H1 (cell line): ENCODE measurements around the gene YLPM1.

Source experiments
- E2F6 ChIP-seq: IDR thresholded peaks from 2 replicates; pipeline ENCODE4 v1.6.1; 2012; ENCODE audit warnings: inconsistent platforms
- EP300 ChIP-seq, 2 experiments: IDR thresholded peaks; 1 replicate in 1 of 2; 2 replicates in 1 of 2; pipeline ENCODE4 v1.6.1; 2011 to 2012; ENCODE audit warnings: low read depth in 2 of 2, low read length in 2 of 2, mild to moderate bottlenecking in 2 of 2, borderline replicate concordance in 1 of 2, inconsistent platforms in 1 of 2, moderate library complexity in 1 of 2
- KDM1A ChIP-seq: fragments of 200-600, 300-600 bp; sonication (generic); IDR thresholded peaks from 2 replicates; pipeline ENCODE4 v1.7.1; 2016; ENCODE audit warnings: mild to moderate bottlenecking, low read length, borderline replicate concordance
- POLR2A ChIP-seq, 2 experiments: IDR thresholded peaks; 1 replicate in 1 of 2; 2 replicates in 1 of 2; pipeline ENCODE4 v1.6.1; 2011; ENCODE audit warnings: low read depth in 2 of 2, low read length in 2 of 2, mild to moderate bottlenecking in 2 of 2; ENCODE audit errors: control extremely low read depth in 1 of 2
- POLR2AphosphoS5 ChIP-seq: IDR thresholded peaks from 2 replicates; pipeline ENCODE4 v1.6.1; 2011; ENCODE audit warnings: low read depth, low read length
- RFX5 ChIP-seq: IDR thresholded peaks from 2 replicates; pipeline ENCODE4 v1.6.1; 2011; ENCODE audit warnings: low read depth, low read length, improper control_type of control experiment, borderline replicate concordance
- ZNF274 ChIP-seq: IDR thresholded peaks from 2 replicates; pipeline ENCODE4 v1.7.0; 2012; ENCODE audit warnings: low read length, borderline replicate concordance; ENCODE audit errors: extremely low read depth
- TF ChIP-seq, protein P1 (sequence below), 3 experiments: IDR thresholded peaks; 1 replicate in 2 of 3; 2 replicates in 1 of 3; pipeline versions ENCODE4 v1.5.1 to v1.6.1; 2011; ENCODE audit warnings: low read length in 3 of 3, mild to moderate bottlenecking in 3 of 3, inconsistent platforms in 2 of 3, low read depth in 1 of 3, moderate library complexity in 1 of 3; ENCODE audit not compliant: insufficient read depth in 1 of 3; ENCODE audit errors: control extremely low read depth in 1 of 3

- TF ChIP-seq EP300 (IDR thresholded peaks at IDR 0.05; ENCODE audit: borderline replicate concordance in 1 of 2, low read depth in 2 of 2, low read length in 2 of 2) = no peak
- TF ChIP-seq POLR2A (IDR thresholded peaks at IDR 0.05; ENCODE audit: control extremely low read depth in 1 of 2, low read depth in 2 of 2, low read length in 2 of 2) = no peak
- TF ChIP-seq E2F6 = no peak
- TF ChIP-seq ZNF274 = no peak
- TF ChIP-seq KDM1A = no peak
- no peak for TF ChIP-seq RFX5
- TF ChIP-seq, protein P1, sequence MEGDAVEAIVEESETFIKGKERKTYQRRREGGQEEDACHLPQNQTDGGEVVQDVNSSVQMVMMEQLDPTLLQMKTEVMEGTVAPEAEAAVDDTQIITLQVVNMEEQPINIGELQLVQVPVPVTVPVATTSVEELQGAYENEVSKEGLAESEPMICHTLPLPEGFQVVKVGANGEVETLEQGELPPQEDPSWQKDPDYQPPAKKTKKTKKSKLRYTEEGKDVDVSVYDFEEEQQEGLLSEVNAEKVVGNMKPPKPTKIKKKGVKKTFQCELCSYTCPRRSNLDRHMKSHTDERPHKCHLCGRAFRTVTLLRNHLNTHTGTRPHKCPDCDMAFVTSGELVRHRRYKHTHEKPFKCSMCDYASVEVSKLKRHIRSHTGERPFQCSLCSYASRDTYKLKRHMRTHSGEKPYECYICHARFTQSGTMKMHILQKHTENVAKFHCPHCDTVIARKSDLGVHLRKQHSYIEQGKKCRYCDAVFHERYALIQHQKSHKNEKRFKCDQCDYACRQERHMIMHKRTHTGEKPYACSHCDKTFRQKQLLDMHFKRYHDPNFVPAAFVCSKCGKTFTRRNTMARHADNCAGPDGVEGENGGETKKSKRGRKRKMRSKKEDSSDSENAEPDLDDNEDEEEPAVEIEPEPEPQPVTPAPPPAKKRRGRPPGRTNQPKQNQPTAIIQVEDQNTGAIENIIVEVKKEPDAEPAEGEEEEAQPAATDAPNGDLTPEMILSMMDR (IDR thresholded peaks at IDR 0.05; ENCODE audit: control extremely low read depth in 1 of 3, insufficient read depth in 1 of 3, low read depth in 1 of 3, low read length in 3 of 3) = no peak
- TF ChIP-seq POLR2AphosphoS5 = no peak
Measured at GRCh38 chr14:74835645-74836250, 72.6 kb downstream of the YLPM1 start.
